ENCODE measurements around the gene NF1.
"Not testable (repeated sequence)": the region's sequence is repeated elsewhere in the genome, so short reads cannot be mapped to it uniquely, and the experiment has no call there.

The NF1 gene

GRCh38 chr17:31079731-31080130 lies 15.0 kb upstream of the NF1 start:
- 30% methylated on average over 1 of the region's 1 CpG for WGBS
- Histone ChIP-seq H2BK12ac (ENCODE audit: low read length in 2 of 2) (no peak overlapping the region), H2BK120ac (ENCODE audit: low read depth, low read length) (no peak overlapping the region), H3K4me3 (ENCODE audit: insufficient read depth in 1 of 2, low read depth in 1 of 2, low read length in 2 of 2) (no peak overlapping the region), H3K27ac (ENCODE audit: low read length, poor library complexity, severe bottlenecking) (no peak overlapping the region), H2AFZ (ENCODE audit: low read depth, low read length) (no peak overlapping the region), H3K4me1 (ENCODE audit: control insufficient read depth, insufficient read depth, low read depth, low read length) (peaks cover 6% of the 10 kb centered on the region), H2BK15ac (ENCODE audit: low read depth, poor library complexity, severe bottlenecking) (no peak overlapping the region), H3K79me1 (replicated peaks; ENCODE audit: low read length, poor library complexity, severe bottlenecking) (no peaks in the 10 kb centered on the region), H2BK5ac (ENCODE audit: low read depth, low read length, poor library complexity, severe bottlenecking) (no peak overlapping the region), H2AK5ac (ENCODE audit: low read length, severe bottlenecking) (no peak overlapping the region), H3K36me3 (ENCODE audit: control insufficient read depth in 1 of 2, insufficient read depth in 2 of 2, low read depth in 1 of 2, low read length in 2 of 2) (no peaks in the 10 kb centered on the region), H3K18ac (ENCODE audit: low read depth in 1 of 2, low read length in 2 of 2) (no peak overlapping the region), H3K14ac (ENCODE audit: low read length in 2 of 2) (no peak overlapping the region), H3K9ac (ENCODE audit: low read length) (no peak overlapping the region), H3K4me2 (ENCODE audit: low read length, poor library complexity, severe bottlenecking) (no peak overlapping the region), H3K27me3 (ENCODE audit: control insufficient read depth in 1 of 2, insufficient read depth in 1 of 2, low read length in 2 of 2) (no peaks in the 10 kb centered on the region), H3K4ac (ENCODE audit: low read depth in 1 of 2, low read length in 2 of 2) (no peak overlapping the region), H4K8ac (ENCODE audit: low read length) (no peak overlapping the region), H3K23ac (ENCODE audit: low read length in 2 of 2) (no peak overlapping the region), H3K9me3 (ENCODE audit: control insufficient read depth, low read length) (no peaks in the 10 kb centered on the region), H4K91ac (ENCODE audit: low read length) (no peak overlapping the region)
- no peak for DNase-seq

- Histone ChIP-seq H2BK15ac (ENCODE audit: low read depth, poor library complexity, severe bottlenecking) (no peak overlapping the region), H3K9ac (ENCODE audit: low read length) (no peak overlapping the region), H4K91ac (ENCODE audit: low read length) (no peak overlapping the region), H2BK12ac (ENCODE audit: low read length in 2 of 2) (no peak overlapping the region), H2BK120ac (ENCODE audit: low read depth, low read length) (no peak overlapping the region), H3K18ac (ENCODE audit: low read depth in 1 of 2, low read length in 2 of 2) (no peak overlapping the region), H2BK5ac (ENCODE audit: low read depth, low read length, poor library complexity, severe bottlenecking) (no peak overlapping the region), H3K4me2 (ENCODE audit: low read length, poor library complexity, severe bottlenecking) (no peak overlapping the region), H3K4ac (ENCODE audit: low read depth in 1 of 2, low read length in 2 of 2) (no peak overlapping the region), H2AFZ (ENCODE audit: low read depth, low read length) (no peak overlapping the region), H3K27me3 (ENCODE audit: control insufficient read depth in 1 of 2, insufficient read depth in 1 of 2, low read length in 2 of 2) (no peaks in the 10 kb centered on the region), H3K27ac (ENCODE audit: low read length, poor library complexity, severe bottlenecking) (no peak overlapping the region), H3K4me3 (ENCODE audit: insufficient read depth in 1 of 2, low read depth in 1 of 2, low read length in 2 of 2) (no peak overlapping the region), H3K4me1 (ENCODE audit: control insufficient read depth, insufficient read depth, low read depth, low read length) (no peaks in the 10 kb centered on the region), H3K14ac (ENCODE audit: low read length in 2 of 2) (no peak overlapping the region), H4K8ac (ENCODE audit: low read length) (no peak overlapping the region), H3K79me1 (replicated peaks; ENCODE audit: low read length, poor library complexity, severe bottlenecking) (no peaks in the 10 kb centered on the region), H2AK5ac (ENCODE audit: low read length, severe bottlenecking) (no peak overlapping the region), H3K23ac (ENCODE audit: low read length in 2 of 2) (no peak overlapping the region), H3K36me3 (ENCODE audit: control insufficient read depth in 1 of 2, insufficient read depth in 2 of 2, low read depth in 1 of 2, low read length in 2 of 2) (no peaks in the 10 kb centered on the region), H3K9me3 (ENCODE audit: control insufficient read depth, low read length) (no peaks in the 10 kb centered on the region)
- WGBS, result 8% methylated on average over 1 of the region's 2 CpGs
- peak; percentile 87 for DNase-seq
These were observed 9.2 kb upstream of the NF1 start for GRCh38 chr17:31085563-31085962.

GRCh38 chr17:31089471-31089870 lies 5.3 kb upstream of the NF1 start:
- H3K14ac ChIP-seq (ENCODE audit: low read length in 2 of 2), result no peak overlapping the region

GRCh38 chr17:31090650-31091049 lies 4.1 kb upstream of the NF1 start:
- H2BK12ac ChIP-seq (ENCODE audit: low read length in 2 of 2); H3K4me1 ChIP-seq (ENCODE audit: control insufficient read depth, insufficient read depth, low read depth, low read length); H2BK15ac ChIP-seq (ENCODE audit: low read depth, poor library complexity, severe bottlenecking); H3K9me3 ChIP-seq (ENCODE audit: control insufficient read depth, low read length); H4K91ac ChIP-seq (ENCODE audit: low read length); H3K4me2 ChIP-seq (ENCODE audit: low read length, poor library complexity, severe bottlenecking); H3K4me3 ChIP-seq (ENCODE audit: insufficient read depth in 1 of 2, low read depth in 1 of 2, low read length in 2 of 2); H3K14ac ChIP-seq (ENCODE audit: low read length in 2 of 2); H3K4ac ChIP-seq (ENCODE audit: low read depth in 1 of 2, low read length in 2 of 2); H3K23ac ChIP-seq (ENCODE audit: low read length in 2 of 2); H2BK120ac ChIP-seq (ENCODE audit: low read depth, low read length); H3K79me1 ChIP-seq (replicated peaks; ENCODE audit: low read length, poor library complexity, severe bottlenecking); H3K27me3 ChIP-seq (ENCODE audit: control insufficient read depth in 1 of 2, insufficient read depth in 1 of 2, low read length in 2 of 2); H3K18ac ChIP-seq (ENCODE audit: low read depth in 1 of 2, low read length in 2 of 2); H3K36me3 ChIP-seq (ENCODE audit: control insufficient read depth in 1 of 2, insufficient read depth in 2 of 2, low read depth in 1 of 2, low read length in 2 of 2); DNase-seq; H3K27ac ChIP-seq (ENCODE audit: low read length, poor library complexity, severe bottlenecking); H4K8ac ChIP-seq (ENCODE audit: low read length); H2AK5ac ChIP-seq (ENCODE audit: low read length, severe bottlenecking); H2AFZ ChIP-seq (ENCODE audit: low read depth, low read length); H2BK5ac ChIP-seq (ENCODE audit: low read depth, low read length, poor library complexity, severe bottlenecking); H3K9ac ChIP-seq (ENCODE audit: low read length): not testable (repeated sequence)
- over 99% methylated on average over 3 of the region's 3 CpGs for WGBS

More at GRCh38 chr17:31089471-31089870, 5.3 kb upstream of the NF1 start:
- no peak overlapping the region for H3K23ac ChIP-seq (ENCODE audit: low read length in 2 of 2)
- H3K18ac ChIP-seq (ENCODE audit: low read depth in 1 of 2, low read length in 2 of 2), result no peak overlapping the region
- H3K4me3 ChIP-seq (ENCODE audit: insufficient read depth in 1 of 2, low read depth in 1 of 2, low read length in 2 of 2), result no peak overlapping the region
- H3K79me1 ChIP-seq (replicated peaks; ENCODE audit: low read length, poor library complexity, severe bottlenecking), result no peaks in the 10 kb centered on the region
- H2BK5ac ChIP-seq (ENCODE audit: low read depth, low read length, poor library complexity, severe bottlenecking), result no peak overlapping the region
- H2AK5ac ChIP-seq (ENCODE audit: low read length, severe bottlenecking), result no peak overlapping the region
- H3K27me3 ChIP-seq (ENCODE audit: control insufficient read depth in 1 of 2, insufficient read depth in 1 of 2, low read length in 2 of 2), result no peaks in the 10 kb centered on the region
- no peak overlapping the region for H2BK12ac ChIP-seq (ENCODE audit: low read length in 2 of 2)
- no peak overlapping the region for H2BK120ac ChIP-seq (ENCODE audit: low read depth, low read length)
- no peaks in the 10 kb centered on the region for H3K36me3 ChIP-seq (ENCODE audit: control insufficient read depth in 1 of 2, insufficient read depth in 2 of 2, low read depth in 1 of 2, low read length in 2 of 2)
- H3K4me1 ChIP-seq (ENCODE audit: control insufficient read depth, insufficient read depth, low read depth, low read length), result no peaks in the 10 kb centered on the region
- no peak for DNase-seq
- no peak overlapping the region for H3K27ac ChIP-seq (ENCODE audit: low read length, poor library complexity, severe bottlenecking)
- H3K4ac ChIP-seq (ENCODE audit: low read depth in 1 of 2, low read length in 2 of 2), result no peak overlapping the region
- H2BK15ac ChIP-seq (ENCODE audit: low read depth, poor library complexity, severe bottlenecking), result no peak overlapping the region
- H3K4me2 ChIP-seq (ENCODE audit: low read length, poor library complexity, severe bottlenecking), result no peak overlapping the region
- H2AFZ ChIP-seq (ENCODE audit: low read depth, low read length), result no peak overlapping the region
- no peaks in the 10 kb centered on the region for H3K9me3 ChIP-seq (ENCODE audit: control insufficient read depth, low read length)
- 93% methylated on average over 3 of the region's 3 CpGs for WGBS
- H3K9ac ChIP-seq (ENCODE audit: low read length), result no peak overlapping the region
- no peak overlapping the region for H4K91ac ChIP-seq (ENCODE audit: low read length)
- H4K8ac ChIP-seq (ENCODE audit: low read length), result no peak overlapping the region
